Measurements from ENCODE around the gene AJM1. TPM values are rescaled to one million over a fixed set of nuclear protein-coding genes. Genes with fewer than 3 reads are reported as not detected.
"Not testable (repeated sequence)": the region's sequence is repeated elsewhere in the genome, so short reads cannot be mapped to it uniquely, and the experiment has no call there.

Gene AJM1
- total RNA-seq, 2 experiments from 2014 or later = 2.4 to 5.1 TPM

DNA sequence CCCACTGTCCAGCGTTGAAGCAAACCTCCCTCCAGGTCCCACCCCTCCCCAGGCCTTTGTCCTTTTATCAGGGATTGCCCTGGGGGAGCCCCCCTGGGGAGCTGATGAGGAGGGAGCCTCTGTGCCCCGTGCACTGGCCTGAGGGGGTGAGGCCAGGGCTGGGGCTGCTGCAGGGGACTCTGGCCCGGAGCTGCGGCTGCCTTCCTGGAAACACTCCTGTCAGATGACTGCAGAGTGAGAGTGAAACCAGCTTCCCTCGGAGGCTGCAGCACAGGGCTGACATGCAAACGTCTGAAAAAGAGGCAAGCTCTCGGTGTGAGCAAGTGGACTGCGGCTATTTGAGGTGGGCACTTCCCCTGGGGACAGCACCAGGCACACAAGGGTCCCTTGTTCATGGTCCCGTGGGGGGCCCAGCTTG lies 39.4 kb downstream of the AJM1 start:
- Histone ChIP-seq H3K36me3 (ENCODE audit: insufficient read depth, low read length) (no peaks in the 10 kb centered on the region), H3K9me2 (ENCODE audit: insufficient read depth, low read length) (no peaks in the 10 kb centered on the region), H3K79me2 (ENCODE audit: insufficient read depth, low read depth, low read length) (no peaks in the 10 kb centered on the region), H3K4me1 (ENCODE audit: insufficient read depth, low read length, poor library complexity, severe bottlenecking) (peaks cover 21% of the 10 kb centered on the region), H3K27ac (ENCODE audit: low read depth, low read length, poor library complexity, severe bottlenecking) (no peak overlapping the region), H3K9me3 (ENCODE audit: low read length) (no peaks in the 10 kb centered on the region), H3K4me3 (ENCODE audit: low read depth, low read length, poor library complexity, severe bottlenecking) (no peak overlapping the region), H2AFZ (ENCODE audit: low read length) (no peak overlapping the region), H3K4me2 (ENCODE audit: low read length) (peak overlapping the region; percentile 39; the same call in 1 of the 2 replicates), H4K20me1 (ENCODE audit: insufficient read depth, low read length) (no peaks in the 10 kb centered on the region)
- intact Hi-C loops (cut with micrococcal nuclease; ENCODE audit: unreplicated experiment) = no loop called here
- no TSS peak for BruUV-seq (replicated peaks)
- CTCF ChIA-PET (ENCODE audit: unreplicated experiment) = no interaction called here
- POLR2A ChIA-PET = no interaction called here
- TF ChIP-seq EZH2phosphoT487 (IDR thresholded peaks at IDR 0.05; ENCODE audit: borderline replicate concordance, low read depth, low read length) = no peak
- TF ChIP-seq, protein P1, sequence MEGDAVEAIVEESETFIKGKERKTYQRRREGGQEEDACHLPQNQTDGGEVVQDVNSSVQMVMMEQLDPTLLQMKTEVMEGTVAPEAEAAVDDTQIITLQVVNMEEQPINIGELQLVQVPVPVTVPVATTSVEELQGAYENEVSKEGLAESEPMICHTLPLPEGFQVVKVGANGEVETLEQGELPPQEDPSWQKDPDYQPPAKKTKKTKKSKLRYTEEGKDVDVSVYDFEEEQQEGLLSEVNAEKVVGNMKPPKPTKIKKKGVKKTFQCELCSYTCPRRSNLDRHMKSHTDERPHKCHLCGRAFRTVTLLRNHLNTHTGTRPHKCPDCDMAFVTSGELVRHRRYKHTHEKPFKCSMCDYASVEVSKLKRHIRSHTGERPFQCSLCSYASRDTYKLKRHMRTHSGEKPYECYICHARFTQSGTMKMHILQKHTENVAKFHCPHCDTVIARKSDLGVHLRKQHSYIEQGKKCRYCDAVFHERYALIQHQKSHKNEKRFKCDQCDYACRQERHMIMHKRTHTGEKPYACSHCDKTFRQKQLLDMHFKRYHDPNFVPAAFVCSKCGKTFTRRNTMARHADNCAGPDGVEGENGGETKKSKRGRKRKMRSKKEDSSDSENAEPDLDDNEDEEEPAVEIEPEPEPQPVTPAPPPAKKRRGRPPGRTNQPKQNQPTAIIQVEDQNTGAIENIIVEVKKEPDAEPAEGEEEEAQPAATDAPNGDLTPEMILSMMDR (conservative IDR thresholded peaks at IDR 0.05; ENCODE audit: low read length) = no peak
- peak; percentile 27 for DNase-seq (ENCODE audit: low spot score)

DNA sequence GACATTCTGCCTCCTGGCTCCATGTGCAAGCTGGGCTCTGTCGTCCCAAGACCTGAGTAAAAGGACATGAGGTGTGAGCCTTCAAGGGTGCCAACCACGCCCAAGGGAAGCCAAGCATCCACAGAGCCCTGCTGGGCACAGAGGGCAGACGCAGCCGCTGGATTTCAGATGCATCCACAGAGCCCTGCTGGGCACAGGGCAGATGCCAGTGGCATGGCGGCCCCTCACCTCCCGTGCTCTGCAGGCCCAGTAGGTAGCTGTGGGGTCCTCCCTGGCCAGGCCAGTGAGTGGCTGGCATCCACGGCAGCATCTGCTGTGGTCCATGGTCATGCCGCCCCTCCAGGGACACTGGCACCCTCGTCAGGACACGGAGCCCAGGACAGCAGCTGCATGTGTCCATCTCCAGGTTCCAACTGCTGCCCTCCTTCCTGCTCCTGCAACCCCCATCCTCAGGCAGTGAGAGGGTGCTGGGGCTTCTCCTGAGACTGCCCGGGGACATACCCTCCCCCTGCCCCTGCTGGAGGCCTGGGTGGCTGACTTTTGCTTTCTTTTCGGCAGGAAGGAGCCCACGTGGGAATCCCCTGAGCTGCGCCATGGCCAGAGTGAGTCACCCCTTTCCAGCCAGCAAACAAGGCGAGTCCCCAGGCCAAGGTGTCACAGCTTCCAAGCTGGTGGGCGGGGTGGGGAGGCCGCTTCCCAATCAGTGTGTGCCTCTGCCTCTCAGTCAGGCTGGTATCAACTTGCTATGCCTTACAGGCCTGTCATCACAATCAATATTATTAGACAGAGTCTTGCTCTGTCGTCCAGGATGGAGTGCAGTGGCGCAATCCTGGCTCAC lies 40.0 kb downstream of the AJM1 start:
- H3K4me2 ChIP-seq (ENCODE audit: low read length) = peak overlapping the region; percentile 39
- no peaks in the 10 kb centered on the region for H3K36me3 ChIP-seq (ENCODE audit: insufficient read depth, low read length)
- H2AFZ ChIP-seq (ENCODE audit: low read length) = no peak overlapping the region
- no peak overlapping the region for H3K27ac ChIP-seq (ENCODE audit: low read depth, low read length, poor library complexity, severe bottlenecking)
- H4K20me1 ChIP-seq (ENCODE audit: insufficient read depth, low read length) = no peaks in the 10 kb centered on the region
- no peaks in the 10 kb centered on the region for H3K9me2 ChIP-seq (ENCODE audit: insufficient read depth, low read length)
- H3K4me3 ChIP-seq (ENCODE audit: low read depth, low read length, poor library complexity, severe bottlenecking) = no peak overlapping the region
- peak; percentile 25 for DNase-seq (ENCODE audit: low spot score)
- no peaks in the 10 kb centered on the region for H3K9me3 ChIP-seq (ENCODE audit: low read length)
- intact Hi-C loops (cut with micrococcal nuclease; ENCODE audit: unreplicated experiment) = no loop called here
- H3K79me2 ChIP-seq (ENCODE audit: insufficient read depth, low read depth, low read length) = peaks cover 5% of the 10 kb centered on the region
- BruUV-seq (replicated peaks) = no TSS peak
- ChIA-PET POLR2A (no interaction called here), CTCF (ENCODE audit: unreplicated experiment) (interaction anchor here (0.6 kb wide), 1 partner anchor 114 kb away, joined by 6 read pairs; no protein-coding TSS in a partner anchor)
- TF ChIP-seq, protein P1 (conservative IDR thresholded peaks at IDR 0.05; ENCODE audit: low read length) = no peak
- TF ChIP-seq EZH2phosphoT487 (IDR thresholded peaks at IDR 0.05; ENCODE audit: borderline replicate concordance, low read depth, low read length) = no peak
- H3K4me1 ChIP-seq (ENCODE audit: insufficient read depth, low read length, poor library complexity, severe bottlenecking) = peaks cover 21% of the 10 kb centered on the region

DNA sequence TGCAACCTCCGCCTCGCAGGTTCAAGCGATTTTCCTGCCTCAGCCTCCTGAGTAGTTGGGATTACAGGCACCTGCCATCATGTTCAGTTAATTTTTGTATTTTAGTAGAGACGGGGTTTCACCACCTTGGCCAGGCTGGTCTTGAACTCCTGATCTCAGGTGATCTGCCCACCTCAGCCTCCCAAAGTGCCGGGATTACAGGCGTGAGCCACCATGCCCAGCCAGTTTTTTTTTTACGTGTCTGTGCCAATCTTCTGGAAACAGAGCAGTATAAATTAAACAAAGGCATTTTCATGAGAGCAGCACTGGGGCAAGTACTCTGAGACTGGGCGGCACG lies 40.6 kb downstream of the AJM1 start:
- H3K4me2 ChIP-seq (ENCODE audit: low read length); H3K9me3 ChIP-seq (ENCODE audit: low read length); DNase-seq (ENCODE audit: low spot score); H3K4me3 ChIP-seq (ENCODE audit: low read depth, low read length, poor library complexity, severe bottlenecking); POLR2A ChIA-PET; H3K27ac ChIP-seq (ENCODE audit: low read depth, low read length, poor library complexity, severe bottlenecking); H4K20me1 ChIP-seq (ENCODE audit: insufficient read depth, low read length); CTCF ChIA-PET (ENCODE audit: unreplicated experiment); BruUV-seq (replicated peaks); H3K9me2 ChIP-seq (ENCODE audit: insufficient read depth, low read length); H2AFZ ChIP-seq (ENCODE audit: low read length); intact Hi-C loops (cut with micrococcal nuclease; ENCODE audit: unreplicated experiment); H3K36me3 ChIP-seq (ENCODE audit: insufficient read depth, low read length): not testable (repeated sequence)
- H3K4me1 ChIP-seq (ENCODE audit: insufficient read depth, low read length, poor library complexity, severe bottlenecking) = peaks cover 21% of the 10 kb centered on the region
- H3K79me2 ChIP-seq (ENCODE audit: insufficient read depth, low read depth, low read length) = peaks cover 11% of the 10 kb centered on the region

DNA sequence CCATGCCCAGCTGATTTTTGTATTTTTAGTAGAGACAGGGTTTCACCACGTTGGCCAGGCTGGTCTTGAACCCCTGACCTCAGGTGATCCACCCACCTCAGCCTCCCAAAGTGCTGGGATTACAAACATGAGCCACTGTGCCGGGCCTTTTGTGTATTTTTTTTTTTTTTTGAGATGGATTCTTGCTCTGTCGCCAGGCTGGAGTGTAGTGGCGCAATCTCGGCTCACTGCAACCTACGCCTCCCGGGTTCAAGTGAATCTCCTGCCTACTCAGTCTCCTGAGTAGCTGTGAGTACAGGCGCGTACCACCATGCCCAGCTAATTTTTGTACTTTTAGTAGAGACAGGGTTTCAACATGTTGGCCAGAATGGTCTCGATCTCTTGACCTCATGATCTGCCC lies 41.4 kb downstream of the AJM1 start:
- POLR2A ChIA-PET; H4K20me1 ChIP-seq (ENCODE audit: insufficient read depth, low read length); H3K4me3 ChIP-seq (ENCODE audit: low read depth, low read length, poor library complexity, severe bottlenecking); H2AFZ ChIP-seq (ENCODE audit: low read length); H3K4me2 ChIP-seq (ENCODE audit: low read length); CTCF ChIA-PET (ENCODE audit: unreplicated experiment); H3K9me2 ChIP-seq (ENCODE audit: insufficient read depth, low read length); H3K9me3 ChIP-seq (ENCODE audit: low read length); H3K27ac ChIP-seq (ENCODE audit: low read depth, low read length, poor library complexity, severe bottlenecking); BruUV-seq (replicated peaks); DNase-seq (ENCODE audit: low spot score); intact Hi-C loops (cut with micrococcal nuclease; ENCODE audit: unreplicated experiment); H3K36me3 ChIP-seq (ENCODE audit: insufficient read depth, low read length): not testable (repeated sequence)
- Histone ChIP-seq H3K4me1 (ENCODE audit: insufficient read depth, low read length, poor library complexity, severe bottlenecking) (peaks cover 21% of the 10 kb centered on the region), H3K79me2 (ENCODE audit: insufficient read depth, low read depth, low read length) (peaks cover 18% of the 10 kb centered on the region)

Measured in OCI-LY7 (cell line).